Suprapubic skin (tissue), 4 donors: ENCODE measurements around the gene RASGRP3. TPM values are rescaled to one million over a fixed set of nuclear protein-coding genes. Genes with fewer than 3 reads are reported as not detected.

Source experiments
- DNase-seq, 2 donors: peaks; one replicate each; pipeline ENCODE4 v3.0.0-alpha.2; 2019; ENCODE audit warnings: low spot score in 2 of 2
- H3K27ac ChIP-seq: fragments of 200-600 bp; sonication (generic); one replicate; pipeline ENCODE4 v1.5.1; 2019
- H3K27me3 ChIP-seq: fragments of 200-600 bp; sonication (generic); one replicate; pipeline ENCODE4 v1.5.1; 2019
- H3K36me3 ChIP-seq: fragments of 200-600 bp; sonication (generic); one replicate; pipeline ENCODE4 v1.5.1; 2019
- H3K4me1 ChIP-seq: fragments of 200-600 bp; sonication (generic); one replicate; pipeline ENCODE4 v1.5.1; 2019
- H3K4me3 ChIP-seq: fragments of 200-600 bp; sonication (generic); one replicate; pipeline ENCODE4 v1.5.1; 2019; ENCODE audit warnings: mild to moderate bottlenecking
- H3K9me3 ChIP-seq: fragments of 200-600 bp; sonication (generic); one replicate; pipeline ENCODE4 v1.5.1; 2019
- CTCF ChIP-seq, 2 donors: fragments of 200-600 bp in 1 of 2; fragments of 450-650 bp in 1 of 2; sonication (generic) in 1 of 2; IDR thresholded peaks; one replicate each; pipeline ENCODE4 v1.5.1; 2016 to 2019; ENCODE audit warnings: antibody characterized with exemption in 2 of 2, mild to moderate bottlenecking in 1 of 2, moderate library complexity in 1 of 2
- EP300 ChIP-seq: sonication (generic); formaldehyde crosslinking; IDR thresholded peaks from one replicate; pipeline ENCODE4 v1.6.1; 2017; ENCODE audit warnings: antibody characterized with exemption
- POLR2A ChIP-seq, 2 donors: fragments of 450-650 bp; IDR thresholded peaks; one replicate each; pipeline ENCODE4 v1.6.1; 2017; ENCODE audit warnings: antibody characterized with exemption in 2 of 2, mild to moderate bottlenecking in 2 of 2, moderate library complexity in 2 of 2
- POLR2AphosphoS5 ChIP-seq, 3 donors: sonication (generic); formaldehyde crosslinking; IDR thresholded peaks; one replicate each; pipeline ENCODE4 v1.6.1; 2017; ENCODE audit warnings: antibody characterized with exemption in 3 of 3
- WGBS: methylation state at CpG from one replicate; pipeline ENCODE4 v1.1.5; 2018; 5-methylcytosine and 5-hydroxymethylcytosine counted together
- total RNA-seq, 4 donors: library from RNA; depleted of rRNA; stranded (reverse); fragments of >200 nt; gene quantifications; one replicate each; pipeline ENCODE4 v1.1.0, GENCODE V29; 2016

Gene RASGRP3
- total RNA-seq, 4 donors from 2014 or later, result 4.1 to 11.1 (median 6.4) TPM

- H3K4me3 ChIP-seq, result no peak overlapping the region
- DNase-seq, result no peak
These were observed 37.0 kb downstream of the RASGRP3 start for GRCh38 chr2:33513480-33513879.

GRCh38 chr2:33516456-33516995 lies 40.1 kb downstream of the RASGRP3 start:
- Histone ChIP-seq H3K36me3 (no peaks in the 10 kb centered on the region), H3K9me3 (no peaks in the 10 kb centered on the region), H3K4me3 (no peak overlapping the region), H3K27me3 (no peaks in the 10 kb centered on the region), H3K27ac (no peak overlapping the region), H3K4me1 (peaks cover 3% of the 10 kb centered on the region)
- WGBS, result 56% methylated on average over 2 of the region's 2 CpGs
- no peak for TF ChIP-seq POLR2A (IDR thresholded peaks at IDR 0.05)
- TF ChIP-seq POLR2AphosphoS5 (IDR thresholded peaks at IDR 0.05), result no peak
- no peak for TF ChIP-seq CTCF (IDR thresholded peaks at IDR 0.05)
- TF ChIP-seq EP300, result no peak
- no peak for DNase-seq

More at GRCh38 chr2:33513480-33513879, 37.0 kb downstream of the RASGRP3 start:
- Histone ChIP-seq H3K9me3 (no peaks in the 10 kb centered on the region), H3K4me1 (no peaks in the 10 kb centered on the region), H3K36me3 (no peaks in the 10 kb centered on the region), H3K27ac (no peak overlapping the region), H3K27me3 (no peaks in the 10 kb centered on the region)
- WGBS, result 87% methylated on average over 3 of the region's 3 CpGs
- TF ChIP-seq EP300 (no peak), CTCF (IDR thresholded peaks at IDR 0.05) (no peak), POLR2A (IDR thresholded peaks at IDR 0.05) (no peak), POLR2AphosphoS5 (IDR thresholded peaks at IDR 0.05) (no peak)

GRCh38 chr2:33518200-33518599 lies 41.8 kb downstream of the RASGRP3 start:
- H3K36me3 ChIP-seq, result no peaks in the 10 kb centered on the region
- peaks cover 12% of the 10 kb centered on the region for H3K4me1 ChIP-seq
- TF ChIP-seq POLR2A (IDR thresholded peaks at IDR 0.05), result no peak
- TF ChIP-seq POLR2AphosphoS5 (IDR thresholded peaks at IDR 0.05), result no peak
- no peak for TF ChIP-seq EP300
- TF ChIP-seq CTCF (IDR thresholded peaks at IDR 0.05), result no peak
- no peaks in the 10 kb centered on the region for H3K9me3 ChIP-seq
- H3K27ac ChIP-seq, result no peak overlapping the region
- no peak for DNase-seq
- WGBS, result 92% methylated on average over 2 of the region's 2 CpGs
- no peaks in the 10 kb centered on the region for H3K27me3 ChIP-seq
- no peak overlapping the region for H3K4me3 ChIP-seq

- Histone ChIP-seq H3K36me3 (no peaks in the 10 kb centered on the region), H3K4me3 (no peak overlapping the region), H3K4me1 (peaks cover 12% of the 10 kb centered on the region), H3K27me3 (no peaks in the 10 kb centered on the region), H3K9me3 (no peaks in the 10 kb centered on the region), H3K27ac (no peak overlapping the region)
- DNase-seq, result no peak
- TF ChIP-seq POLR2A (IDR thresholded peaks at IDR 0.05) (no peak), POLR2AphosphoS5 (IDR thresholded peaks at IDR 0.05) (no peak), CTCF (IDR thresholded peaks at IDR 0.05) (no peak), EP300 (no peak)
- WGBS, result 82% methylated on average over 1 of the region's 1 CpG
These were observed 42.5 kb downstream of the RASGRP3 start for GRCh38 chr2:33518929-33519328.

GRCh38 chr2:33521791-33522281 lies 45.4 kb downstream of the RASGRP3 start:
- TF ChIP-seq CTCF (IDR thresholded peaks at IDR 0.05) (no peak), EP300 (no peak), POLR2A (IDR thresholded peaks at IDR 0.05) (no peak), POLR2AphosphoS5 (IDR thresholded peaks at IDR 0.05) (no peak)
- Histone ChIP-seq H3K4me1 (peaks cover 12% of the 10 kb centered on the region), H3K27me3 (no peaks in the 10 kb centered on the region), H3K27ac (no peak overlapping the region), H3K9me3 (no peaks in the 10 kb centered on the region), H3K4me3 (no peak overlapping the region), H3K36me3 (no peaks in the 10 kb centered on the region)
- no peak for DNase-seq
- 36% methylated on average over 1 of the region's 1 CpG for WGBS
